Endodermal cell (in vitro differentiated cells): ENCODE results near the gene TRPM3. TPM values are rescaled to one million over a fixed set of nuclear protein-coding genes. Genes with fewer than 3 reads are reported as not detected.
A peak's percentile ranks its signal among the peaks of the same experiment; 100 is the strongest.

ENCODE experiments used
- DNase-seq: peaks from one replicate; pipeline ENCODE4 v3.0.0-alpha.2; 2017
- H3K27ac ChIP-seq: 2 replicates; pipeline ENCODE4 v1.5.1; 2013; ENCODE audit warnings: mild to moderate bottlenecking, low read depth, low read length, moderate library complexity
- H3K27me3 ChIP-seq: 2 replicates; pipeline ENCODE4 v1.6.1; 2013; ENCODE audit warnings: mild to moderate bottlenecking, low read length, moderate library complexity; ENCODE audit not compliant: insufficient read depth, control insufficient read depth, poor library complexity, severe bottlenecking
- H3K36me3 ChIP-seq: 2 replicates; pipeline ENCODE4 v1.7.0; 2013; ENCODE audit warnings: mild to moderate bottlenecking, low read length, moderate library complexity; ENCODE audit not compliant: control insufficient read depth, insufficient read depth
- H3K4me1 ChIP-seq: one replicate; pipeline ENCODE4 v1.7.0; 2013; ENCODE audit warnings: low read length; ENCODE audit not compliant: control insufficient read depth, insufficient read depth
- H3K4me3 ChIP-seq: 2 replicates; pipeline ENCODE4 v1.5.1; 2013; ENCODE audit warnings: mild to moderate bottlenecking, low read length, moderate library complexity
- H3K9ac ChIP-seq: 2 replicates; pipeline ENCODE4 v1.6.1; 2013; ENCODE audit warnings: mild to moderate bottlenecking, low read length, moderate library complexity; ENCODE audit not compliant: poor library complexity, severe bottlenecking; ENCODE audit errors: extremely low read depth
- H3K9me3 ChIP-seq: 2 replicates; pipeline ENCODE4 v1.6.1; 2013; ENCODE audit warnings: mild to moderate bottlenecking, low read length, moderate library complexity; ENCODE audit not compliant: control insufficient read depth
- H3K27ac Mint-ChIP-seq: 2 replicates; pipeline ENCODE4 v1.8.0; 2020; ENCODE audit warnings: mixed read lengths
- H3K27me3 Mint-ChIP-seq: 2 replicates; pipeline ENCODE4 v1.8.0; 2021; ENCODE audit warnings: mild to moderate bottlenecking, mixed read lengths; ENCODE audit not compliant: insufficient read depth
- H3K36me3 Mint-ChIP-seq: 2 replicates; pipeline ENCODE4 v1.8.0; 2020; ENCODE audit warnings: low read depth, mixed read lengths
- H3K4me1 Mint-ChIP-seq: 2 replicates; pipeline ENCODE4 v1.8.0; 2020; ENCODE audit warnings: mixed read lengths
- H3K4me3 Mint-ChIP-seq: 2 replicates; pipeline ENCODE4 v1.8.0; 2020; ENCODE audit warnings: mild to moderate bottlenecking, moderate library complexity, mixed read lengths
- H3K9me3 Mint-ChIP-seq: 2 replicates; pipeline ENCODE4 v1.8.0; 2020; ENCODE audit warnings: mild to moderate bottlenecking, mixed read lengths
- WGBS, 2 experiments: methylation state at CpG; one replicate each; pipeline versions ENCODE4 v1.1.5 to v1.1.7; 2013; ENCODE audit warnings: missing lambda C conversion rate in 2 of 2, mixed read lengths in 1 of 2; ENCODE audit not compliant: insufficient coverage in 1 of 2, insufficient read length in 1 of 2; 5-methylcytosine and 5-hydroxymethylcytosine counted together
- total RNA-seq, 2 donors: library from RNA; stranded (reverse); fragmentation: NEBNext Ultra II Directional in 1 of 2; extraction: Animal tissue kit (Norgen Biotek cat#: 25700) in 1 of 2; gene quantifications; 2 replicates in 1 of 2; 3 replicates in 1 of 2; pipeline ENCODE4 v1.2.1, GENCODE V29; 2021
- TF ChIP-seq, protein P1 (sequence below): fragments of 200-600 bp; sonication (generic); conservative IDR thresholded peaks from 2 replicates; pipeline ENCODE4 v1.5.0; 2021; ENCODE audit warnings: antibody characterized with exemption, mild to moderate bottlenecking

Gene TRPM3
- total RNA-seq, 2 donors from 2014 or later, result 1.8 to 2.5 TPM

DNA sequence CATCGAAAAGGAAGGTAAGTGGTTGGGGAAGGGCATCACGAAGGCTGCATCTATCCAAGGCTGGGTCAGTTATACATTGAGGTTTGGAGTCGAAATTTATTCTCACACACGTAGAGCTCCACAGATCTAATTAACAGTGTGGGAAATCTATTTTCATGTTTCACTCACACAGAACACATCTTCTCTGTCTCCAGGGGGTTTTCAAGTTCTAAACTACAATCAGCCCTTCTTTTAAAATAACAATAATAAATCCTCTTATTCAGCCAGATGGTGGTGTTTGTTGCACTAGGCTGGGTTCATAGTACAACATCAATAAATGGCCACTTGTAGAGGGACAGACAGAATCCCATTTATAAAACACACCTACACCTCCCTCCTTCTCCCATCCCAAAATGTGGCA is 532.4 kb downstream of the TRPM3 start:
- no peaks in the 10 kb centered on the region for H3K36me3 Mint-ChIP-seq
- TF ChIP-seq, protein P1, sequence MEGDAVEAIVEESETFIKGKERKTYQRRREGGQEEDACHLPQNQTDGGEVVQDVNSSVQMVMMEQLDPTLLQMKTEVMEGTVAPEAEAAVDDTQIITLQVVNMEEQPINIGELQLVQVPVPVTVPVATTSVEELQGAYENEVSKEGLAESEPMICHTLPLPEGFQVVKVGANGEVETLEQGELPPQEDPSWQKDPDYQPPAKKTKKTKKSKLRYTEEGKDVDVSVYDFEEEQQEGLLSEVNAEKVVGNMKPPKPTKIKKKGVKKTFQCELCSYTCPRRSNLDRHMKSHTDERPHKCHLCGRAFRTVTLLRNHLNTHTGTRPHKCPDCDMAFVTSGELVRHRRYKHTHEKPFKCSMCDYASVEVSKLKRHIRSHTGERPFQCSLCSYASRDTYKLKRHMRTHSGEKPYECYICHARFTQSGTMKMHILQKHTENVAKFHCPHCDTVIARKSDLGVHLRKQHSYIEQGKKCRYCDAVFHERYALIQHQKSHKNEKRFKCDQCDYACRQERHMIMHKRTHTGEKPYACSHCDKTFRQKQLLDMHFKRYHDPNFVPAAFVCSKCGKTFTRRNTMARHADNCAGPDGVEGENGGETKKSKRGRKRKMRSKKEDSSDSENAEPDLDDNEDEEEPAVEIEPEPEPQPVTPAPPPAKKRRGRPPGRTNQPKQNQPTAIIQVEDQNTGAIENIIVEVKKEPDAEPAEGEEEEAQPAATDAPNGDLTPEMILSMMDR, result no peak
- Histone ChIP-seq H3K27ac (no peak overlapping the region), H3K9ac (no peak overlapping the region), H3K9me3 (no peaks in the 10 kb centered on the region), H3K4me1 (peaks cover 6% of the 10 kb centered on the region), H3K36me3 (no peaks in the 10 kb centered on the region), H3K4me3 (no peak overlapping the region), H3K27me3 (no peaks in the 10 kb centered on the region)
- no peaks in the 10 kb centered on the region for H3K9me3 Mint-ChIP-seq
- peaks cover 12% of the 10 kb centered on the region for H3K4me1 Mint-ChIP-seq
- H3K4me3 Mint-ChIP-seq, result no peak overlapping the region
- H3K27me3 Mint-ChIP-seq, result no peaks in the 10 kb centered on the region
- 95 to 100% methylated on average over 3 to 4 of the region's 4 CpGs for WGBS, 2 experiments
- DNase-seq, result no peak
- H3K27ac Mint-ChIP-seq, result no peak overlapping the region

DNA sequence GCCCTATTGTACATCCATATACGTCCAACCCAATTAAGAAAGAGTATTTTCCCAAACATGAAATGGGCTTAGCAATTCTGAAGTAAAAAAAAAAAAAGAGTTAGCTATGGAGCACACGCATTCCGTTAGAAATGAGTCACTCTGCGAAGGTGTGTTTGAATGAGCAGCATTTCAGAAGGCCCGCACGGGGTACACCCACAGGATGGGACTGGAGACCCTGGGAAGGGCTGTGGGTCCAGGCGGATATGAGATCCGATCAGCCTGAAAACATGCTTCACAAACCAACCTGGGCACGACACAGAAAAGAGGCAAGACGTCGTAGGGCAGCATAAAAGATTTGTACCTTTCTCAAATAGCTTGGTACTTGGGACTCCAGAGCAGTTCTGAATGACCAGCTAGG is 533.0 kb downstream of the TRPM3 start:
- DNase-seq, result no peak
- TF ChIP-seq, protein P1, result no peak
- Histone ChIP-seq H3K27me3 (no peaks in the 10 kb centered on the region), H3K9me3 (no peaks in the 10 kb centered on the region), H3K9ac (no peak overlapping the region), H3K36me3 (no peaks in the 10 kb centered on the region), H3K4me3 (no peak overlapping the region), H3K27ac (no peak overlapping the region), H3K4me1 (peaks cover 6% of the 10 kb centered on the region)
- WGBS, 2 experiments, result 85 to 86% methylated on average over 11 of the region's 11 CpGs
- peak overlapping the region; percentile 4 for H3K27ac Mint-ChIP-seq
- H3K36me3 Mint-ChIP-seq, result no peaks in the 10 kb centered on the region
- H3K27me3 Mint-ChIP-seq, result no peaks in the 10 kb centered on the region
- H3K9me3 Mint-ChIP-seq, result no peaks in the 10 kb centered on the region
- no peak overlapping the region for H3K4me3 Mint-ChIP-seq
- H3K4me1 Mint-ChIP-seq, result peaks cover 12% of the 10 kb centered on the region

DNA sequence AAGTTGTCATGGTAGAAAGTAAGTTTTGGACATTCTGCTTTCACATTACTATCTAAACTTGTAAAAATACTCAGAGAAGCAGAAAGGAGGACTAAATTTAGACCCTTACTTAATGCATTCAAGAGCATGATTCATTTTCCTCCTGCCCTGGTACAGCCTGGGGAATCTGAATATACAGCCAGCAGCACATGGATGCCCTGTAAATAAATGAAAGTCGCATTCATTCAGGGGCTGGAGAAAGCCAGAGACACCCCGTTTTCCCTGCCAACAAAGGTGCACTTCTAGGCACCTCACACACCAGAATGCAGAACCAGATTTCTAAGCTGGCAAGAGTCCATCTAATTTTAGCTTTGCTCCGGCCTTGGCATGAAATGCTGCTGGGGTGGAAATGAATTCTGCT is 534.2 kb downstream of the TRPM3 start:
- WGBS, 2 experiments, result 85 to 92% methylated on average over 2 to 3 of the region's 3 CpGs
- no peaks in the 10 kb centered on the region for H3K9me3 Mint-ChIP-seq

More for the DNA sequence above, 534.2 kb downstream of the TRPM3 start:
- Mint-ChIP-seq H3K36me3 (no peaks in the 10 kb centered on the region), H3K27me3 (no peaks in the 10 kb centered on the region), H3K27ac (no peak overlapping the region), H3K4me3 (no peak overlapping the region), H3K4me1 (peaks cover 12% of the 10 kb centered on the region)
- no peak for DNase-seq
- Histone ChIP-seq H3K9ac (no peak overlapping the region), H3K9me3 (no peaks in the 10 kb centered on the region), H3K27me3 (no peaks in the 10 kb centered on the region), H3K4me1 (peaks cover 6% of the 10 kb centered on the region), H3K4me3 (no peak overlapping the region), H3K27ac (no peak overlapping the region), H3K36me3 (no peaks in the 10 kb centered on the region)
- TF ChIP-seq, protein P1, result no peak
